Body of pancreas (tissue), 4 donors: ENCODE data around the gene ZNF692.

Source experiments
- POLR2A ChIP-seq, 3 donors: fragments of 450-650 bp; IDR thresholded peaks; one replicate each; pipeline ENCODE4 v1.6.1; 2016; ENCODE audit warnings: antibody characterized with exemption in 3 of 3, mild to moderate bottlenecking in 2 of 3
- TF ChIP-seq, protein P1 (sequence below), 7 experiments: fragments of 450-650 bp in 4 of 7; fragments of 200-600 bp in 3 of 7; sonication (generic) in 3 of 7; IDR thresholded peaks; one replicate each; pipeline ENCODE4 v1.5.1; 2016 to 2019; ENCODE audit warnings: antibody characterized with exemption in 7 of 7

DNA sequence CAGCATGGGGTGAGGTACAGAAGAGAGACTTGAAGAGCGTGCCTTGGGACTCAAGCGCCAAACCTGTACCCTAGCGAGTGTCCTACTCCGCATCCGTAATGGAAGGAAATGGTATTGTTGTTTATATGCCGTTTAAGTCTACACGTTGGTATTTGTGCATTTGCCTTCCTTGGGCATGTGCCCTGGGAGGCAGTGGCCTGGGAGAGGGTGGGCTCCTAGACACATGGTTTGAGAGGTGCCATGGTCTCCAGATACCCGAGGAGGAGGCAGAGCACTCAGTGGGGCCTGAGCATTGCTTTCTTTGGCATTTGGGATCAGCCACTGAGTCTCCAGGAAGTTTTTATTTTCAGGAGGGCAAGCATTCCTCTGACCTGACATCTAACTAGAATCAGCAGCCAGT lies 14.4 kb downstream of the ZNF692 start:
- TF ChIP-seq, protein P1, sequence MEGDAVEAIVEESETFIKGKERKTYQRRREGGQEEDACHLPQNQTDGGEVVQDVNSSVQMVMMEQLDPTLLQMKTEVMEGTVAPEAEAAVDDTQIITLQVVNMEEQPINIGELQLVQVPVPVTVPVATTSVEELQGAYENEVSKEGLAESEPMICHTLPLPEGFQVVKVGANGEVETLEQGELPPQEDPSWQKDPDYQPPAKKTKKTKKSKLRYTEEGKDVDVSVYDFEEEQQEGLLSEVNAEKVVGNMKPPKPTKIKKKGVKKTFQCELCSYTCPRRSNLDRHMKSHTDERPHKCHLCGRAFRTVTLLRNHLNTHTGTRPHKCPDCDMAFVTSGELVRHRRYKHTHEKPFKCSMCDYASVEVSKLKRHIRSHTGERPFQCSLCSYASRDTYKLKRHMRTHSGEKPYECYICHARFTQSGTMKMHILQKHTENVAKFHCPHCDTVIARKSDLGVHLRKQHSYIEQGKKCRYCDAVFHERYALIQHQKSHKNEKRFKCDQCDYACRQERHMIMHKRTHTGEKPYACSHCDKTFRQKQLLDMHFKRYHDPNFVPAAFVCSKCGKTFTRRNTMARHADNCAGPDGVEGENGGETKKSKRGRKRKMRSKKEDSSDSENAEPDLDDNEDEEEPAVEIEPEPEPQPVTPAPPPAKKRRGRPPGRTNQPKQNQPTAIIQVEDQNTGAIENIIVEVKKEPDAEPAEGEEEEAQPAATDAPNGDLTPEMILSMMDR (IDR thresholded peaks at IDR 0.05) = no peak
- no peak for TF ChIP-seq POLR2A (IDR thresholded peaks at IDR 0.05)
